ENCODE measurements around the gene NFKBIE.
"Not testable (repeated sequence)": the region's sequence is repeated elsewhere in the genome, so short reads cannot be mapped to it uniquely, and the experiment has no call there.

NFKBIE gene

DNA sequence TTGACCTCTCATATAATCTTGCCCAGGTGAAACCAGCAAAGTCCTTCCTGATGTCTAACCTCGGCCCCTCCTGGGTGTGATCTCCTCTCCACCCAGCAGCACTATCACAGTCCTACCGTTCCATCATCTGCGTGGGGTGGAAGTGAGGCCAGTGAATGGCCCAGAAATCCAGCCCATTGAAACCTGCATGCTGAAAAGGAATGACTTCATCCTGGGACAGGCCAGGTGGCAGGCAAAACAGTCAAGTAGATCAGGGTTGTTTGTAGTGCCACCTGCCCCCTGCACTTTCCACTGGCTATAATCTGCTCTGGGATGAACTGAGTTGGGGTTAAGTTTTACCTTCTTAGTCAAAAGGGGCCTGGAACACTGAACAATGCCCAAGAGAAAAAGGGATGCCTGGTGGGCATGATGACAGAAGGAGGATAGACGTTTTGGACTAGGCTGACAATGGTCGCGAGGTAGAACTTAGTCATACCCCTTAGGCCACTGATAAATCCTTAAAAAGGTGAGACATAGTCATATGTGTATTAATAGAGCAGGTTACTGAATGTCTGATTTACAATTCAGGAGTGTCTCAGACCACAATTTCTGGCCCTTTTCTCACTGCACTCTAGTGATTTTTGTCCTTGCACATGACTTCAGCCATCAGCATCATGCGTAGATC, 26.5 kb downstream of the NFKBIE start:
- DNase-seq, result no peak

DNA sequence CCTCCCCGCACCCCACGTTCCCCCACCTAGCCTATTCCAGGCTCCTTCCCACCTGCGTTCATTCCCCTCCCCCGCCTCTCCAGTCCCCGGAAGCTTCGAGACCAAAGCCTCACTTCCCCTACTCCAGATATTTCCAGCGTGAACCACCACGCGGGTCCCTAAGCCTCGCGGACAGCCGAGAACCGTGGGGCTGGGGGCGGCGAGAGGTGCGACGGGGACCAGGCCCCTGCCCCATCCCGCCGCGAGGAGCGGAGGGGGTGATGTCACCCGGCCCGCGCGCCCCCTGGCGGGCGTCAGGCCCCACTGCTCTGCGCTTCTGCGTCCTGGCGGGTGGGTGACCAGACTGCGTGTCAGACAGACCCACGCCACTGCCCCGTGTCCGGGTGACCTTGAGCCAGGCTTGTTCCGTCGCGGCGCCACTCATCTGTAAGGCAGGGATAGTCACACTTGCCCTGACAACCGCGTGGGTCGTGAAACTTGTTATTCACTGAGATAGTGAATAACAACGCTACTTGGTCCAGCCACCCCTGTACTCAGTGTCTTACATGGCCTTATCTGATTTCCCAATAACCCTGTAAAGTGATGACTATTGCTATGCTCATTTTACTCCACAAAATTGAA, 27.4 kb downstream of the NFKBIE start:
- peak; percentile 40 for DNase-seq

DNA sequence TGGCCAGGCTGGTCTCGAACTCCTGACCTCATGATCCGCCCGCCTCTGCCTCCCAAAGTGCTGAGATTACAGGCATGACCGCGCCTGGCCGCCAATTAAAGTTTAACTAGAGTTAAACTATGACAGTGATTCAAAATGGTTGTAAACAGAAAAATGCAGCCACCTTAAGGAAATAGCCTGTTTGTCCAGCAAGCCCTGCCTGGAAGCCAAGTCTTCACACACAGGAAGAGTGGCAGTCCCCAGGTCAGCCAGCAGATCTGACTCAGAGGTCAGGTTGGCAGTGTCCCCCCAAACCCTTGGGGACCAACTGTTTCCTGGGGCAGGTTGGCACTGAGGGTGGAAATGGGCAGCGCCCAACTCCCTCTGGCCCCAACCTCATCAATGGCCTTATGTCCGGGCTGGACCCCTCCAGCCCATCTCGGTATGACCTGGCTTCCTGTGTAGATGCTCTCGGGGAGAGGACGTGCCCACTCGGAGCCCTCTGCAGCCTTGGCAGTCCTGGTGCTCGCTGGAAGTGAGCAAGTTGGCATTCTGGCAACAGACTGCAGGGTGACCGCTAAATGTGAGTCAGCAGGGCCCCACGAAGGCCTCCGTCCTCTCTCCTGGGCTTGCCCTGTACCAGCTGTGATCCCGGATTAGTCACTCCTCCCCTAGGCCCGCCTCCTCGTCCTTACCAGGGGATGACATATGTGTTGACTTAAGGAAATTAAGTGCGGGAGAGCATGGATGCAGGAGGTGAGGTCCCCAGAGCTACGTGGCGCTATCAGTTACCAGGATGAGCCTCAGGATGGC, 28.1 kb downstream of the NFKBIE start:
- peak; percentile 88 for DNase-seq

DNA sequence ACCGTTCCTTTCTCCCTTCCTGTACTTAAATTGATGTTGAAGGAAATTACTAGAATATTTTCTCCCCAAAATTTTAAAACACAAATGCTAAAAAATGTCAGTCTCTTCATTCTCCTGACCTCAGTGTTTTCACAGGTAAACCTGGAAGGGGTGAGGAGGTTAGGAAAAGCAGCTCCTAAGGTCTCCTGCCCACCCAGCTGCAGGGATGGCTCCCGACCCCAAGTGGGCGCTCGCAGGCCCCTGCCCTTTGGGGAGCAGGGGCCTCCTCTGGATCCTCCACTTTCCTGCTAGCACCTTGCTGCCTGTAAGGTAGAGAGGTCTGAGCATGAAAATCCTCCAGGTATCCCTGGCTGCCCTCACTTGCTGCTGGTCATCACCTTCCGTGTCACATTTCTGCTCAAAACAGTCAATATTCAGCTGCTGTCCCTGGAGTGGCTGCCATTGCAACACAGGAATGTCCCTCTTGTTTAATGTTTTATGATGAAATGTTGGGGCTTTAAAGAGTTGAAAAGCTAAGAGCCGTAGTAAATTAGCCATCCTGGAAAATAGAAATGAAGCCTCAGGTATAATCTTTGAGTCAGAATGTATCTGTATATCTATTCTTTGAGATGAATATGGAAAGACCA, 29.3 kb downstream of the NFKBIE start:
- DNase-seq, result no peak

GRCh38 chr6:44235269-44235668, 30.1 kb downstream of the NFKBIE start:
- no peak for DNase-seq

DNA sequence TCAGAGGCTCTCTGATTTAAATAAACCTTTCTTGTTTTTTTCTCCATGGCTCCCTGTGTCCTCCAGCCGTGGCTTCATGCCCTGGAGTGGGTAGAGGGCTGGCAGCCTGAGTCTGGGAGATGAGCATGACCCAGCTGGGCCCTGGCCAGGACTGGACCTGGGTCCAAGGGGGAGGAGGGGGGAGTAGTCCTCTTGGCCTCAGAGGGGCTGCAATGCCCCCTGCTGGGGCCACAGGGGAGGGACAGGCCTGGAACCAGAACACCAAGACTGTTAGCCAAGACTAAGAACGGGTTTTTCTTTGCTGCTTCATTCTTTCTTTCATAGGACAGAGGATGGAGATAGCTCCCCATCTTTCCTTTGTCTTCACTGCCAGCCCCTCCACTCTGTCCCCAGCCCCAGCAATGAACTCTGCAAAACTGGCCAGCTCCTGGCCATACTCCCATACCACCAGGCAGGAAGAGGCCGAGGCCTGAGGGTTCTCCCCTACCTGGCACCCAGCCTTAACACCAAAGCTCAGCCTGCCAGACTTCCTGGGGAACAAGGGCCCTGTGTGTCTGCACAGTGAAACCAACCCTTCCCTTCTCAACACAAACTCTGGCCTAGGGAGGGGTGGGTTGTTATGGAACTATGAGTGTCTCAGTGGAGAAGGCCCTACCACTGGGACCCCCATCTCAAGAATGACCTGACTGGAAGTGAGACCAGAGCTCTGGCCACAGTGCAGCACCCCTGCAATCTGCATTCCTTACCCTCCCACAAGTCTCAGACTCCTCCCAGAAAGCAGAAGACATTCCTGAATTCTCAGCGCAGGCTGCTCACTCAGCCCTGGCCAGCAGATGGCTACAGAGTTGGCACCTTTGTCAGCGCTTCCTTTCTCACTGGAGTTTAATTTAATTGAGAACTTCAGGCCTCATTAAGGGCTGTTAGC, 31.0 kb downstream of the NFKBIE start:
- DNase-seq, result no peak

DNA sequence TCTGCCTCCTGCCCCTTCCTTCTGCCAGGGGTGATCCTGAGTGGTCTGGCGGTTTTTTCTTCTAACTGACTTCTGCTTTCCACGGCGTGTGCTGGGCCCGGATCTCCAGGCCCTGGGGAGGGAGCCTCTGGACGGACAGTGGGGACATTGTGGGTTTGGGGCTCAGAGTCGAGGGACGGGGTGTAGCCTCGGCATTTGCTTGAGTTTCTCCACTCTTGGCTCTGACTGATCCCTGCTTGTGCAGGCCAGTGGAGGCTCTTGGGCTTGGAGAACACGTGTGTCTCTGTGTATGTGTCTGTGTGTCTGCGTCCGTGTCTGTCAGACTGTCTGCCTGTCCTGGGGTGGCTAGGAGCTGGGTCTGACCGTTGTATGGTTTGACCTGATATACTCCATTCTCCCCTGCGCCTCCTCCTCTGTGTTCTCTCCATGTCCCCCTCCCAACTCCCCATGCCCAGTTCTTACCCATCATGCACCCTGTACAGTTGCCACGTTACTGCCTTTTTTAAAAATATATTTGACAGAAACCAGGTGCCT, 31.7 kb downstream of the NFKBIE start:
- no peak for DNase-seq

GRCh38 chr6:44232676-44233566, 32.4 kb downstream of the NFKBIE start:
- no peak for DNase-seq

GRCh38 chr6:44231426-44231825, 33.9 kb downstream of the NFKBIE start:
- not testable (repeated sequence) for DNase-seq

DNA sequence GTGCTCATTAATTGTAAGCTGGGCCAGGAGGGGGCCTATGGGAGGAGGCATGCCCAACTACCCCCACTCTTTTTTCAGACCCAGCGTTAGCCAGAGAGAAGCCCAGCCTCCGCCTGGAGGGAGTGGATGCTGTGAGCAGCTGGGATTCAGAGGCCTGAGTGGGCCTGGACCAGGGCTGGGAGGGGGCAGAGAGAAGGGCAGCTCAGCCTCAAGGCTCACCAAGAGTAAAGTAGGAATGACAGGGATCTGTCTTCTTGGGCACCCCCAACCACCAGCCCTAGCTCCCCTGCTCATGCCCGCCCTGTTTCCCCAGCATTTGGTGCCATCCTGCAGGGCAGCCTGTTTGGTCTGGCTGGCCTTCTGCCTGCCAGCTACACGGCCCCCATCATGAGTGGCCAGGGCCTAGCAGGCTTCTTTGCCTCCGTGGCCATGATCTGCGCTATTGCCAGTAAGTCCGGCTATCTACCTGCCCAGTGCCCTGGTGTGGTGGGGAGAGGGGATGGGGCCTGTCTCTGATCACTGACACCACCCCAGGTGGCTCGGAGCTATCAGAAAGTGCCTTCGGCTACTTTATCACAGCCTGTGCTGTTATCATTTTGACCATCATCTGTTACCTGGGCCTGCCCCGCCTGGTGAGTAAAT, 35.2 kb downstream of the NFKBIE start:
- no peak for DNase-seq

- DNase-seq, result no peak
Observed at GRCh38 chr6:44229376-44230033, 35.8 kb downstream of the NFKBIE start.

DNA sequence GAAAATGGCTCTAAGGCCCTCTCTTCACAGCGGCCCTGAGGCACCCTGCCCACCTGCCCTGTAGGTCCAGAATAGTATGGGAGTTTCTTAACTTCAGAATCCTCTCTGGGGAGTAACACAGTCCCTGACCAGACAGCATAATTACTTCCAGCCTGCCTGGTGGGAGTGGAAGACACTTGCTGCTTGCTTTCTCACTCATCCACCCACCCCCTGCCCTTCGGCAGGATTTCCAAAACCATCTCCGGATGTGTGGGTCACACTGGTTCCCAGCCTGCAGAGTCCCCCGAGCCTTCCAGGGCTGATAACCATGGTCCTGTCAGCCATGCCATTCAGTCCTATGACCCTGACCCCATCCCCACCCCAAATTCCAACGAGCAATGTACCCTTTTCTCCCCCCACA, 36.5 kb downstream of the NFKBIE start:
- DNase-seq, result no peak

DNA sequence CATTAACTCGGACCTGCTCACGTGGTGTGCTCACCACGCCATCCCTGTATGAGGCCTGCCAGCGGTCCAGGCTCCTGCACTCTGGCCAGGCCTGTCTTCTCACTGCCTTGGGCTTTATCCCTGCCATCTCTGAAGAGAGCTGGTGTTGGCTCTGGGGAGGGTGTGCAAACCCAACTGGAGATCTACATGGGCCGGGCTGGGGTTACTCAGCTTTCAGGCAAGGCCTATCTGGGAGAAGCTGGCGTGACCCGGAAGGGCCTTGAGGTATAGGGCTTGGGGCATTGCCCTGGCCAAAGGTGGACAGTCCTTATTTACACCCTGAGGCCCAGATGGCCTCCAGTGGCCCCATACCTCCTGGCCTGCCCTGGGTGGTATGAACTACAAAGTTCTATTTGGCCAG, 36.9 kb downstream of the NFKBIE start:
- no peak for DNase-seq

- DNase-seq, result no peak
Observed at GRCh38 chr6:44228031-44228430, 37.3 kb downstream of the NFKBIE start.

- DNase-seq, result no peak
Observed at GRCh38 chr6:44227148-44227793, 38.1 kb downstream of the NFKBIE start.

GRCh38 chr6:44226368-44227147, 38.8 kb downstream of the NFKBIE start:
- DNase-seq, result no peak

DNA sequence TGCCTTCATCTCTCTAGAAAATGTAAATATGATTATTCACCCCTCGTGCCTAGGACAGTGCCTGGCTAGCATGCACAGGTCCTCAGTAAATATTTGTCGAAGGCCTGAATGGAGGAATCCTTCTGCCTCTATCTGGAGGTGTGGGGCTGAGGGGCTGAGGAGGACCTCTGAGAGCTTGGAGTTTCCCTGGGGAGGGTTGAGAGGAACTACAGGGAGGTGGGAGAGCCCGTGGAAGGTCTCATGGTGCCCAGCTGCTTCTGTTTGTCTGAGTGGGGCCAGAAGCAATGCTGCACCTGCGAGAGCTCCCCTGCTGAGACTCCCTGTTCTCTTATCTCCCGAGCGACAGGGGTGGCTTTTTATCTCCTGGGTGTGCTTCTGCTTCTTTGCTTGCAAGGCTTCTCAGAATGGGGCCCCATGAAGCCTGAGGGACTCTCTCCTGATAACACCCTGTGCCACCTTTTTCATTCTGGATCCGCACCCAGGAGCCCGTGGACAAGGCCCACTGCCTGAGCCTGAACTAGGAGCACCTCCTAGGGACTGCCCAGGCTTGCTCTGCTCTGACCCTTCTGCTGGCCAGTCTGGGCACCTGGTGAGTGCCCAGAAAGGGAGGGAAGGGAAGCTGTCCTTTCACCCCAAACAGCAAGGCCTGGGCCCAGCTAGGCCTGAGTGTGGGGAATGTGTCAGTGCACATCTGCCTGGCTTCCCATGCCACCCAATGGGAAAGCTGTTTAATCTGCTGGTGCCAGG, 39.6 kb downstream of the NFKBIE start:
- DNase-seq, result no peak

GRCh38 chr6:44224965-44225305, 40.4 kb downstream of the NFKBIE start:
- no peak for DNase-seq

All from NCI-H774 (cell line).